A549 (cell line): Measurements from ENCODE around the gene ALDH1B1. TPM values are rescaled to one million over a fixed set of nuclear protein-coding genes. Genes with fewer than 3 reads are reported as not detected.

ENCODE experiments used
- ATAC-seq, 2 experiments: fragments of 200-7000 bp in 1 of 2; fragments of >200 bp in 1 of 2; cut with Nextera tagmentation in 1 of 2; cut with Tn5 transposase in 1 of 2; 3 replicates each; pipeline versions ENCODE4 v1.8.0 to v1.9.1; 2018 to 2020; ENCODE audit warnings: mild to moderate bottlenecking in 1 of 2, moderate library complexity in 1 of 2
- CTCF ChIA-PET: fragments of 300-600 bp; sonication (Branson Sonifier 250); formaldehyde crosslinking; extraction: SDS; loops from one replicate; lab custom pipeline; 2021; ENCODE audit warnings: antibody characterized with exemption, inconsistent platforms; lab: Yijun Ruan, JAX
- POLR2A ChIA-PET: fragments of 350-600 bp; formaldehyde crosslinking; extraction: SDS; loops from one replicate; lab custom pipeline; 2021; ENCODE audit warnings: antibody characterized with exemption, inconsistent platforms; lab: Yijun Ruan, JAX
- DNase-seq, 2 experiments: peaks; one replicate each; pipeline versions ENCODE4 v3.0.0 to v3.0.0-alpha.2; 2011 to 2016; ENCODE audit warnings: low read depth in 1 of 2, low spot score in 1 of 2
- FAIRE-seq: peaks from 2 replicates; lab custom pipeline; 2011; peaks lifted over from hg19 to GRCh38; lab: Jason Lieb, UNC
- H3K27ac ChIP-seq, 2 experiments: fragments of >200 bp; sonication (Bioruptor Twin); formaldehyde crosslinking; 3 replicates each; pipeline ENCODE4 v1.5.1; 2016 to 2017
- H3K4me1 ChIP-seq: fragments of >200 bp; sonication (Bioruptor Twin); formaldehyde crosslinking; 3 replicates; pipeline ENCODE4 v1.6.1; 2016
- H3K4me2 ChIP-seq: fragments of >200 bp; sonication (Bioruptor Twin); formaldehyde crosslinking; 3 replicates; pipeline ENCODE4 v1.6.1; 2016
- H3K4me3 ChIP-seq: fragments of >200 bp; sonication (Bioruptor Twin); formaldehyde crosslinking; 3 replicates; pipeline ENCODE4 v1.5.1; 2016
- H3K9me3 ChIP-seq: fragments of >200 bp; sonication (Bioruptor Twin); formaldehyde crosslinking; 3 replicates; pipeline ENCODE4 v1.6.1; 2016
- EHF ChIP-seq: fragments of 250-450 bp; sonication (Bioruptor Pico); IDR thresholded peaks from 2 replicates; pipeline ENCODE4 v1.5.0; 2020; ENCODE audit warnings: mild to moderate bottlenecking
- ESRRA ChIP-seq: fragments of 150-350 bp; IDR thresholded peaks from 2 replicates; pipeline ENCODE4 v1.6.1; 2014; ENCODE audit warnings: mild to moderate bottlenecking, low read length, borderline replicate concordance
- GATA3 ChIP-seq: IDR thresholded peaks from 2 replicates; pipeline ENCODE4 v1.6.1; 2012; ENCODE audit warnings: borderline replicate concordance
- HDAC2 ChIP-seq: fragments of 200-600 bp; sonication (generic); IDR thresholded peaks from 2 replicates; pipeline ENCODE4 v1.6.1; 2016
- HOXB5 ChIP-seq: fragments of 250-450 bp; sonication (Bioruptor Pico); IDR thresholded peaks from 2 replicates; pipeline ENCODE4 v1.5.0; 2020; ENCODE audit warnings: mild to moderate bottlenecking, moderate library complexity
- JUN ChIP-seq, 2 experiments: fragments of >200 bp; sonication (Bioruptor Twin); formaldehyde crosslinking; IDR thresholded peaks; 2 replicates in 1 of 2; 3 replicates in 1 of 2; pipeline ENCODE4 v1.6.1; 2016 to 2017
- JUNB ChIP-seq: fragments of >200 bp; sonication (Bioruptor Twin); formaldehyde crosslinking; IDR thresholded peaks from 2 replicates; pipeline ENCODE4 v1.6.1; 2016
- KDM5A ChIP-seq: fragments of 200-600 bp; sonication (generic); IDR thresholded peaks from 2 replicates; pipeline ENCODE4 v1.6.1; 2016; ENCODE audit warnings: antibody characterized with exemption, mild to moderate bottlenecking
- MAZ ChIP-seq: fragments of 150-350 bp; IDR thresholded peaks from 2 replicates; pipeline ENCODE4 v1.6.1; 2014; ENCODE audit warnings: antibody characterized with exemption, low read depth, low read length, borderline replicate concordance
- NR3C1 ChIP-seq: fragments of >200 bp; sonication (Bioruptor Twin); formaldehyde crosslinking; IDR thresholded peaks from 3 replicates; pipeline ENCODE4 v1.6.1; 2017
- POLR2A ChIP-seq: IDR thresholded peaks from 2 replicates; pipeline ENCODE4 v1.6.1; 2012; ENCODE audit warnings: mild to moderate bottlenecking, low read length
- RAD21 ChIP-seq, 2 experiments: fragments of >200 bp in 1 of 2; sonication (Bioruptor Twin) in 1 of 2; formaldehyde crosslinking in 1 of 2; IDR thresholded peaks in 1 of 2; conservative IDR thresholded peaks in 1 of 2; 2 replicates in 1 of 2; 3 replicates in 1 of 2; pipeline ENCODE4 v1.6.1; 2012 to 2018; ENCODE audit warnings: inconsistent platforms in 1 of 2
- RARB ChIP-seq: fragments of 250-450 bp; sonication (Bioruptor Pico); IDR thresholded peaks from 2 replicates; pipeline ENCODE4 v1.8.0; 2021; ENCODE audit warnings: mild to moderate bottlenecking, moderate library complexity
- RFX5 ChIP-seq: fragments of 450-650 bp; IDR thresholded peaks from 2 replicates; pipeline ENCODE4 v1.7.1; 2014; ENCODE audit warnings: antibody characterized with exemption, mild to moderate bottlenecking, moderate library complexity
- RNF2 ChIP-seq: fragments of 200-600 bp; sonication (generic); IDR thresholded peaks from 2 replicates; pipeline ENCODE4 v1.6.1; 2016; ENCODE audit warnings: low read depth, mild to moderate bottlenecking, antibody characterized with exemption, moderate library complexity, borderline replicate concordance
- TFCP2L1 ChIP-seq: fragments of 250-450 bp; sonication (Bioruptor Pico); IDR thresholded peaks from 2 replicates; pipeline ENCODE4 v1.5.0; 2021; ENCODE audit warnings: mild to moderate bottlenecking
- TP53 ChIP-seq: fragments of 250-450 bp; sonication (Bioruptor Pico); IDR thresholded peaks from 2 replicates; pipeline ENCODE4 v1.5.0; 2021; ENCODE audit warnings: mild to moderate bottlenecking, moderate library complexity
- ZNF302 ChIP-seq: fragments of 250-450 bp; sonication (Bioruptor Pico); IDR thresholded peaks from 2 replicates; pipeline ENCODE4 v1.9.0; 2021; ENCODE audit warnings: inconsistent platforms, mild to moderate bottlenecking, moderate library complexity
- ZSCAN20 ChIP-seq: fragments of 250-450 bp; sonication (Bioruptor Pico); IDR thresholded peaks from 2 replicates; pipeline ENCODE4 v1.8.0; 2022; ENCODE audit warnings: mild to moderate bottlenecking, moderate library complexity
- whole genome bisulfite sequencing: methylation state at CpG from one replicate; pipeline ENCODE4 v1.1.6; 2017; ENCODE audit errors: missing lambda C conversion rate; 5-methylcytosine and 5-hydroxymethylcytosine counted together
- polyA plus RNA-seq, 4 experiments: library from polyadenylated mRNA; depleted of rRNA in 3 of 4; stranded (reverse); fragments of >200 nt; fragmentation: RNase III in 1 of 4; extraction: RNeasy Plus Mini Kit Qiagen cat#74134 plus additional on column Dnase treatment in 1 of 4; gene quantifications; 2 replicates in 3 of 4; 3 replicates in 1 of 4; pipeline ENCODE4 v1.2.3, GENCODE V29; 2011 to 2017
- TF ChIP-seq, protein P1 (sequence below): IDR thresholded peaks from 2 replicates; pipeline ENCODE4 v1.6.1; 2012; ENCODE audit warnings: low read depth, borderline replicate concordance
- TF ChIP-seq, protein P2 (sequence below): IDR thresholded peaks from 2 replicates; pipeline ENCODE4 v1.6.1; 2012
- TF ChIP-seq, protein P3 (sequence below): IDR thresholded peaks from 2 replicates; pipeline ENCODE4 v1.6.1; 2012
- TF ChIP-seq, protein P4 (sequence below): fragments of 250-450 bp; sonication (Bioruptor Pico); IDR thresholded peaks from 2 replicates; pipeline ENCODE4 v1.5.0; 2021; ENCODE audit warnings: mild to moderate bottlenecking, moderate library complexity, borderline replicate concordance

The ALDH1B1 gene
- polyA plus RNA-seq, 2 of the 4 experiments (the other 2 are of a cell fraction): 40.2 to 71.8 TPM

DNA sequence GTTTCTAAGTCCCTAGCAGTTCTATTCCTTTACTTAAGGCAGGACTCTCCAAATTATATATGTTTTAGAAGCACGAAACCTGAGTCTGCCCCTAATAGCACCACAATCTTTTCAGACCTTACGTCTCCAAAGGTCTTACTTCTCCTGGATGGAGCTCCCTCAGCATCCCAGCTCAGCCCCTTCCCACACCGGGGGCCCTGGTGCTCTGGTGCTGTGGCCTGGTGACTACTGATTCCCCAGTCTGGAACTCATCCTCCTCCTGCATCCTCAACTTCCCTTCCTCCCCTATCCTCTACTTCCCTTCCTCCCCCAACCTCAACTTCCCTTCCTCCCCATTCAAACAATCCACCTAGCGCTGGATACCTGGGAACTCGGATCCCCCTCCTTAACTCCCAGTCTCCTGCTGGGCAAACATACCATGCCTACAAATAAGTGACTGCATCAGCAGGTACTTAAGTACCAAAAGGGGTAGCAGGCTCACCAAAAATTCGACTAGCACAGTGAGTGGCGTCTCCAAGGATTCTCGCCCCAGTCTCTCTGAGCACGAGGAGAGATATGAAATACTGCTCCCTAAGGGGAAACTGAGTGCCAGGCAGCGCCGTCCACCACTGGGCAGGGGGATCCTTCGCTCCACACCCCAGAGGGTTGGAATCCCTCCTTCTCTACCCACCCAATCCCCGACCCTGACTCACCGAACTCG, 30.9 kb downstream of the ALDH1B1 start:
- Histone ChIP-seq H3K4me1 (no peaks in the 10 kb centered on the region), H3K4me2 (peak overlapping the region; percentile 84), H3K4me3 (peak overlapping the region; percentile 64), H3K27ac (peak overlapping the region; percentile 75 to 87; a peak in 4 of 6 replicates), H3K9me3 (no peaks in the 10 kb centered on the region)
- TF ChIP-seq, protein P1, sequence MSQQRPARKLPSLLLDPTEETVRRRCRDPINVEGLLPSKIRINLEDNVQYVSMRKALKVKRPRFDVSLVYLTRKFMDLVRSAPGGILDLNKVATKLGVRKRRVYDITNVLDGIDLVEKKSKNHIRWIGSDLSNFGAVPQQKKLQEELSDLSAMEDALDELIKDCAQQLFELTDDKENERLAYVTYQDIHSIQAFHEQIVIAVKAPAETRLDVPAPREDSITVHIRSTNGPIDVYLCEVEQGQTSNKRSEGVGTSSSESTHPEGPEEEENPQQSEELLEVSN: no peak; the same call in 1 of the 2 replicates
- TF ChIP-seq, protein P2, sequence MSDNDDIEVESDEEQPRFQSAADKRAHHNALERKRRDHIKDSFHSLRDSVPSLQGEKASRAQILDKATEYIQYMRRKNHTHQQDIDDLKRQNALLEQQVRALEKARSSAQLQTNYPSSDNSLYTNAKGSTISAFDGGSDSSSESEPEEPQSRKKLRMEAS: no peak
- TF ChIP-seq MAZ (no peak), TFCP2L1 (no peak), ESRRA (no peak), HDAC2 (no peak), TP53 (CRISPR knock-in tag) (no peak), JUNB (no peak), RAD21 (conservative IDR thresholded peaks at IDR 0.05 in 1 of 2, IDR thresholded peaks at IDR 0.05 in 1 of 2) (no peak), GATA3 (no peak), ZSCAN20 (CRISPR knock-in tag) (no peak), RFX5 (no peak), KDM5A (no peak), RNF2 (no peak), ZNF302 (no peak), EHF (CRISPR knock-in tag) (no peak), POLR2A (no peak), NR3C1 (no peak)
- TF ChIP-seq, protein P3, sequence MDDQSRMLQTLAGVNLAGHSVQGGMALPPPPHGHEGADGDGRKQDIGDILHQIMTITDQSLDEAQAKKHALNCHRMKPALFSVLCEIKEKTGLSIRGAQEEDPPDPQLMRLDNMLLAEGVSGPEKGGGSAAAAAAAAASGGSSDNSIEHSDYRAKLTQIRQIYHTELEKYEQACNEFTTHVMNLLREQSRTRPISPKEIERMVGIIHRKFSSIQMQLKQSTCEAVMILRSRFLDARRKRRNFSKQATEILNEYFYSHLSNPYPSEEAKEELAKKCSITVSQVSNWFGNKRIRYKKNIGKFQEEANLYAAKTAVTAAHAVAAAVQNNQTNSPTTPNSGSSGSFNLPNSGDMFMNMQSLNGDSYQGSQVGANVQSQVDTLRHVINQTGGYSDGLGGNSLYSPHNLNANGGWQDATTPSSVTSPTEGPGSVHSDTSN: no peak
- TF ChIP-seq, protein P4, sequence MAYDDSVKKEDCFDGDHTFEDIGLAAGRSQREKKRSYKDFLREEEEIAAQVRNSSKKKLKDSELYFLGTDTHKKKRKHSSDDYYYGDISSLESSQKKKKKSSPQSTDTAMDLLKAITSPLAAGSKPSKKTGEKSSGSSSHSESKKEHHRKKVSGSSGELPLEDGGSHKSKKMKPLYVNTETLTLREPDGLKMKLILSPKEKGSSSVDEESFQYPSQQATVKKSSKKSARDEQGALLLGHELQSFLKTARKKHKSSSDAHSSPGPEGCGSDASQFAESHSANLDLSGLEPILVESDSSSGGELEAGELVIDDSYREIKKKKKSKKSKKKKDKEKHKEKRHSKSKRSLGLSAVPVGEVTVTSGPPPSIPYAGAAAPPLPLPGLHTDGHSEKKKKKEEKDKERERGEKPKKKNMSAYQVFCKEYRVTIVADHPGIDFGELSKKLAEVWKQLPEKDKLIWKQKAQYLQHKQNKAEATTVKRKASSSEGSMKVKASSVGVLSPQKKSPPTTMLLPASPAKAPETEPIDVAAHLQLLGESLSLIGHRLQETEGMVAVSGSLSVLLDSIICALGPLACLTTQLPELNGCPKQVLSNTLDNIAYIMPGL: no peak
- 66% methylated on average over 15 of the region's 15 CpGs for WGBS
- ChIA-PET POLR2A (no interaction called here), CTCF (interaction anchor here (1.5 kb wide), 1 partner anchor 9 kb away, joined by 8 read pairs; no protein-coding TSS in a partner anchor)
- FAIRE-seq: no peak
- ATAC-seq: no peak
- DNase-seq: no peak

DNA sequence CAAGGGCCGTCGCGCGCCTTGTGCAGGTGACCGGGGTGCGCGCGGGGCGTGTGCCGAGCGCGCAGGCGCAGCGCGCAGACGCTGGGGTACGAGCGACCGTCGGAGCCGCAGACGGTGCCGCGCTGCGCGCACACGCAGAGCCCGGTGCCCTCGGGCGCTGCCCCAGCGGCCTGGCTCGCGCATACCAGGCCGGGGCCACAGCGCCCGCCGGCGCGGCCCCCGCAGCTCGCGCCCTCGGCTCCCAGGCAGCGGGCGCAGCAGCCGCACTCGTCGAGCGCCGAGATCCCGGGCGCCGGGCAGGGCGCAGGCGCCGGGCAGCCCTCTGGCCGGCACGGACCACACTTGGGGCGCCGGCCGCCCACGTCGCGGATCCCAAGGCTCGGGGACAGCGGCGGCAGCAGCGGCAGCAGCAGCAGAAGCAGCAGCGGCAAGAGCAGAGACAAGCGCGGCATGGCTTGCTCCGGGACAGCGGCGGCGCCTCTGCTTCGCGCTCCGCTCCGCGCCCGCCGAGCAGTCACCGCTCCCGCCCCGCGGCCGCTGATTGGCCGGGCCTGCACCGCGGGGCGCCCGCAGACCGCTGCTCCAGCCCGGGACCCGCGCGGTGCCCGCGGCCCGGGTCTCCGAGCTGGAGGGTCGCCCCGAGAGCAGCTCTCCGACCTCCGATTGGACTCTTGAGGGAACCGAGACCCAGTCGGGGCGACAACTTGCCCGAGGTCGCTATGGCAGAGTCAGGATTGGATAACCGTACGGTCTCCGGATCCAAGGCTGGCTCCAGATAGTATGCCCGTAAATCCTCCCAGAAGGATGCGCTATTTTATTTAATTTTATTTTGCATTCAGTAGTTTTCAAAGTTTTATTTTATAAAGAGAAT, 31.7 kb downstream of the ALDH1B1 start, which contains the start of gene IGFBPL1:
Gene IGFBPL1 (minus strand): TSS at position 482 of the 871 bp plus-strand sequence. CDS start 30 bp downstream, at position 452.
- WGBS: 4% methylated on average over 39 of the region's 115 CpGs
- no peaks in the 10 kb centered on the region for H3K9me3 ChIP-seq
- peak; percentile 47 to 79 for DNase-seq
- H3K4me2 ChIP-seq: peak within 1 kb of the TSS; percentile 84
- no peak for FAIRE-seq
- ChIA-PET POLR2A (no interaction called here), CTCF (interaction anchor here (0.6 kb wide), 2 partner anchors 14 to 543 kb away, joined by 3 to 4 read pairs; no protein-coding TSS in a partner anchor)
- peak; percentile 80 to 93 for ATAC-seq
- no peaks in the 10 kb centered on the region for H3K4me1 ChIP-seq
- TF ChIP-seq RAD21 (conservative IDR thresholded peaks at IDR 0.05 in 1 of 2, IDR thresholded peaks at IDR 0.05 in 1 of 2): 0 out of 5 replicates have a peak, but pooled peaks of 1 of the 2 experiments have one; percentile 18
- TF ChIP-seq HOXB5 (CRISPR knock-in tag): peak; percentile 38; the same call in 1 of the 2 replicates
- TF ChIP-seq RNF2: no peak
- peak in 1 of 2 experiments; percentile 54; a peak in 1 of 5 replicates for TF ChIP-seq JUN (IDR thresholded peaks at IDR 0.05)
- TF ChIP-seq, protein P2: peak; percentile 82
- peak; percentile 56 for TF ChIP-seq POLR2A
- TF ChIP-seq, protein P1: peak; percentile 94
- no peak for TF ChIP-seq RARB (CRISPR knock-in tag)
- peak within 1 kb of the TSS; percentile 64 for H3K4me3 ChIP-seq
- H3K27ac ChIP-seq: peak within 1 kb of the TSS; percentile 75 to 87
